Erythroblast (primary cell): ENCODE data around the gene GOT1.

ENCODE experiments used
- DNase-seq, 2 experiments: peaks; one replicate each; lab custom pipeline; 2025; lab: John Stamatoyannopoulos, UW
- GATA1 ChIP-seq: IDR thresholded peaks from 2 replicates; pipeline ENCODE4 v1.6.1; 2011; ENCODE audit warnings: low read depth, mild to moderate bottlenecking, control low read depth, low read length, moderate library complexity
- POLR2A ChIP-seq: IDR thresholded peaks from 2 replicates; pipeline ENCODE4 v1.6.1; 2011; ENCODE audit warnings: mild to moderate bottlenecking, low read length

GOT1 gene

DNA sequence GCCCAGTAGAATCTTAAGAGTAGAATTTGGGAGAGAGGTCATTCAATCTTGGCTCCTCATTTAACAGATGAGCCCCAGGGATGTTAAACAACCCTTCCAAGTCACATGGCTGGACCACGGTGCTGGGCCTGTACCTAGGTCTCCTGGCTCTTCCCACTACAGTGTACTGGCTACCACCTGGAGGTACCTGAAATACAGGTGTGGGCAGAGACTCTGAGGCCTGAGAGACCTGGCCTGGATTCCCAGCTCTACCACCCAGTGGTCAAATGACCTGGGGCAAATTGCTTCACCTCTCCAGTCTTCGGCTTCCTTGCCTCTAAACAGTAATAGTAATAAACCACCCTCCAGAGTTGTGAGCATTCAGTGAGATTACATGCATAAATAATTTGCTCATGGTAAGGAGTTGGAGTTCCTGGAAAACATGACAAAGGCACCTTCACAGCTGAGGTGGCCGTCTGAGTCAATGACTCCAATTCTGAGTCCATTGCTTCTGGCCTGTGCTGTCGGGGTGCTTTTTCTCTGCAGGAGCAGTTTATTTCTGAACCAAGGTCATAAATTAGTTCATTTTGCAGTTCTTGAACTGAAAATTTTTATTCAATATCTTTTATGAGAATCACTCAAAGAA is 2.7 kb downstream of the GOT1 start:
- TF ChIP-seq GATA1 (no peak), POLR2A (no peak)
- DNase-seq: no peak

- no peak for DNase-seq
- TF ChIP-seq GATA1: no peak
- TF ChIP-seq POLR2A: no peak
Observed at GRCh38 chr10:99426689-99427088, 3.7 kb downstream of the GOT1 start.

GRCh38 chr10:99425204-99425603 is 5.2 kb downstream of the GOT1 start:
- DNase-seq: no peak
- TF ChIP-seq GATA1 (no peak), POLR2A (no peak)

DNA sequence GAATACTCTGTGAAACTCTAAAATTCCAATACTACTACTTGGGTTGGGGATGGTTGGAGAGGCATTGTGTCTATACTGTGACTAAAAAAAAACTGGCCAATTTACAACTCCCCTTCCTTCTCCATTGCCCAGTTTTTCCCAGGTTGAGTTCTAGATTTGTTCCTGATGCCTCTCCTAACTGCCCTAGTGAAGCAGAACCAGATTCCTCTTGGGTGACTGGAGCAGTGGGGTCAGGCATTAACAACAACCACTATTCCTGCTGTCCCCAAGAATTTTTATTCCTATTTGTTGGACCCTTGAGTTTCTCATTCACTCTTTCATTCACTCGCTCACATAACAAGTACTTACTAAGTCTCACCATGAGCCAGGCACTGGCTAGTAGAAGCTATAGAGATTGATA is 5.8 kb downstream of the GOT1 start:
- TF ChIP-seq POLR2A (no peak), GATA1 (no peak)
- no peak for DNase-seq

- no peak for DNase-seq
- TF ChIP-seq GATA1 (no peak), POLR2A (no peak)
Observed at GRCh38 chr10:99422529-99423096, 7.8 kb downstream of the GOT1 start.

- no peak for DNase-seq
- TF ChIP-seq GATA1: no peak
- no peak for TF ChIP-seq POLR2A
Observed at GRCh38 chr10:99421233-99421739, 9.1 kb downstream of the GOT1 start.

DNA sequence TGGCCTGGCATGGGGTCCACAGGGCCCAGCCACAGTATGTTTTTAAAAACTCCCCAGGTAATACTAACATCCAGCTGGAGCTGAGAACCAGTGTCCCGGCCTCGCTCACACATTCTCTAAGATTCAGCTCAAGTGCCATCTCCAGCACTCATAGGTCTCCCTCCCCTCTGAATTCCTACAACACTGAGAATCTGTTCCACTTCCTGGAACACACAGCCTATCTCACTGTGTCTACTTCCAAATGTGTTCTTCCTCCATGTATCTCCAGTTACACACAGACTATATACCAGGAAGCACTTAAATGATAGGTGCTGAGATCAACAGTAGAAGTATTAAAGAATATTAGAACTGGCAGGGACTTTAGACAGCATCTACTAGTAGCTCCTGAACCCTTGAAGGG is 10.7 kb downstream of the GOT1 start:
- DNase-seq: no peak
- TF ChIP-seq POLR2A (no peak), GATA1 (no peak)

GRCh38 chr10:99418910-99419624 is 11.4 kb downstream of the GOT1 start:
- no peak for TF ChIP-seq GATA1
- no peak for DNase-seq

DNA sequence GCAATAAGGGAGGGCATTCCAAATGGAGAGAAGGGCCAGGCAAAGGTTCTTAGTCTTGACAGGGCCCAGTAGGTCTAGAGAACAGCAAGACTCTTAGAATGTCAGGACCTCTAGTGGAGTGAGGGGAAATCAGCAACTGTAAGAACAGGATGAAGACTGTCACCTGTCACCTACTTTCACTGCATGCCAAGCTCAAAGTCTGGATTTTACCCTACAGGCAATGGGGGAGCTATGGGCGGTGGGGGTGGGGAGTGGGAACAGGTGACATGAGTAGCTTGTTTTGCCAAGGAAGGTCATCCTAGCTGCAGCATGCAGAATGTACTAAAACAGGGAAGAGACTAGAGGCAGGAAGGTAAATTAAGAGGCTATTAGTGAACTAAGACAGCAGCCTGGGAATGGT is 18.3 kb downstream of the GOT1 start:
- DNase-seq: no peak
- no peak for TF ChIP-seq POLR2A

GRCh38 chr10:99411546-99411945 is 18.9 kb downstream of the GOT1 start:
- no peak for TF ChIP-seq POLR2A

GRCh38 chr10:99410876-99411275 is 19.5 kb downstream of the GOT1 start:
- no peak for DNase-seq

More at GRCh38 chr10:99411546-99411945, 18.9 kb downstream of the GOT1 start:
- DNase-seq: no peak

DNA sequence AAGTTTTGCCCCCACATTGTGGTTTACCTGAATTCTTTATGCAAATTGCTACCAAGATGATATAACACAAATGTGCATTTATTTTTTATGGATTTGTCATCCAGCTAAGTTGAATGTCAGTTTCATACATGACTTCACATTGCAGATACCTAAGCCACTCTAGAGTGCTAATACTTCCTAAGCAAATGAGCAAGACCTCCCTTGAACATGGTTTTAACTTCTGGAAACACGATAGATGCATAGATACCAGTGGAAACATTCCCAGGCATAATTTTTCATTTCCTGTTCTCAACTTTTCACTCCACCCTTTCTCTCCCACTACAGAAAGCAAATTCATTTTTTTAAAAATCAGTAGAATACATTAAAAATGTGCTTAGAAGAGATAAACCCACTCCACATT is 20.3 kb downstream of the GOT1 start:
- no peak for DNase-seq
- TF ChIP-seq POLR2A: no peak
- no peak for TF ChIP-seq GATA1

More at GRCh38 chr10:99410876-99411275, 19.5 kb downstream of the GOT1 start:
- no peak for TF ChIP-seq POLR2A
- TF ChIP-seq GATA1: no peak

DNA sequence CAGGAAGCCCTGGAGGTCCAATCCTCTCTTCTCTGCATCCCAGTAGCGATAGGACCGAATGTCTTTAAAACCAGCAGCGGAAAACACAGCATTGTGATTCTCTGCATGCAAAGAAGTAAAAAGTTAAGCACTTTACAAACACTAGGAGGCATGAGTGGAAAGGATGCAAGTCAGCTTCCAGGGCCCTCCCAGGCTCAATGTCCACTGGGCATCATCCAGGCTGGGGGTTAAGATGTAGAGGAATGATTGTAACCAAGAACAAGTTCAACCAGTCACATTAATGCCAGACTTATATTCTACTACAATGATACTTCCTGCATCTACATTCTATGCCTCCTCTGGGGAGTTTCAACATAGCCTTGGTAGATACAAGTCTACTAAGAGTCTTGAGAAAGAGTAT is 24.3 kb downstream of the GOT1 start:
- no peak for DNase-seq
- TF ChIP-seq POLR2A (no peak), GATA1 (no peak)

DNA sequence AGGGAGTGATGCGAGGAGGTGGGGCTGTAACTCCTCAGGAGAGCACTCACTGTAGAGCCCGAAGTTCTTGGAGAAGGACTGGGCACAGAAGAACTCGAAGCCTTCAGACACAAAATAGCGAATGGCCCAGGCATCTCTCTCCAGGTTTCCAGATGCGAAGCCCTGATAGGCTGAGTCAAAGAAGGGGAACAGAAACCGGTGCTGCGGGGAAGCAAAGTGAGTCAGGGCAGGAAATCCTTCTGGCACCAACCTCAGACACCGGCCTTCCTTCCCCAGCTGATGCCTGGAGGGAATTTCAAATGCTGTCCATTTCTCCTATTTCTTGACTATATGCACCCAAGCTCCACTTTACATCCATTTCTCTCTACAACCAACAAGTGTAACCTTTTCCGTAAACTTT is 26.8 kb downstream of the GOT1 start:
- no peak for DNase-seq
- TF ChIP-seq GATA1: no peak
- no peak for TF ChIP-seq POLR2A

DNA sequence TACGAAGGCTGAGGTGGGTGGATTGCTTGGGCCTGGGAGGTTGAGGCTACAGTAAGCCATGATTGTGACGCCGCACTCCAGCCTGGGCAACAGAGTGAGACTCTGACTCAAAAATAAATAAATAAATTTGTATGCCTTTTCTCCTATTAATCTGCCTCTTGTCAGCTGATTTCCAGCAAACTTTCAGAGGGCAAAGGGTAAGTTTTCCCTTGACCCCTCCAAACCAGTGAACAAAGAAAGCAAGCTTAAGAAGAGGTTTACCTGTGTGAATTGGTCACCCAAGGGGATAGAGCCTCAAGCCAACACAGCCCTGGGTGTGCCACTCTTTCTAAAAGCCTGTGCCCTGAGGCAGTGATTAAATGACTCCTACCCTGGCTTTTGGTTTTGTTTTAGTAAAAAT is 30.8 kb downstream of the GOT1 start:
- DNase-seq: no peak
- TF ChIP-seq GATA1: no peak
- no peak for TF ChIP-seq POLR2A
